ENCODE measurements around the gene NCOA7. TPM values are rescaled to one million over a fixed set of nuclear protein-coding genes. Genes with fewer than 3 reads are reported as not detected.

Gene NCOA7
- total and polyA plus RNA-seq, 9 of the 15 experiments (the other 6 are each of a cell fraction or from before 2014, with no cell fraction given), result 5.8 to 14.6 (median 9.3) TPM

DNA sequence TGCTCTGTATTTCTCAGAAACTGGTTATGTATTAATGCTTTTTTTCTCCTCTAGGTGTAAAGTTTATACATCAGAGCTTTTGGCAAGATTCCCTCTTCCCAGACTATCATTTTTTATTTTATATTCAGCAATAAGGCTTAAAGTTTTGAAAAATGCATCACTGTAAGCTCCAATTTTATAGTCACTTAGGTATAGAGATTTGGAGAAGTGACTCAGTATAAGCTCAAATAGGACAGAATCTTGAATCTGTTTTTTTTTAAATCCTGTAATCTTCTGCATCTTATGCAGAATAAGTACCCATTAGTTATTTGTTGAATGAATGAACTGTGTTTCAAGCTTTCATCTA, 1.0 kb downstream of the NCOA7 start:
- no TSS peak for BruUV-seq (replicated peaks)
- H3K79me2 ChIP-seq (ENCODE audit: control insufficient read depth, insufficient read depth, low read length), result peaks cover 31% of the 10 kb centered on the region

More for the DNA sequence above, 1.0 kb downstream of the NCOA7 start:
- FAIRE-seq (no peak), DNase-seq (ENCODE audit: extremely low read depth in 1 of 4, low spot score in 3 of 4) (no peak), ATAC-seq (no peak)
- CTCF ChIA-PET (ENCODE audit: low intra/inter-chr PET ratio), result interaction anchor here (1.0 kb wide), 1 partner anchor 165 kb away, joined by 9 read pairs; the partner anchor contains the start of gene HINT3
- Histone ChIP-seq H3K27ac (ENCODE audit: extremely low read depth, low read depth, low read length) (no peak overlapping the region), H3K4me1 (replicated peaks in 1 of 2; ENCODE audit: control insufficient read depth in 2 of 2, insufficient read depth in 2 of 2, low read length in 2 of 2) (peaks cover 17 to 18% of the 10 kb centered on the region in 2 experiments), H3K4me3 (peak overlapping the region; percentile 82; the same call in 1 of the 2 replicates), H4K20me1 (replicated peaks; ENCODE audit: control insufficient read depth, insufficient read depth, low read length) (no peaks in the 10 kb centered on the region), H3K36me3 (ENCODE audit: control insufficient read depth, insufficient read depth, low read length) (peaks cover 7% of the 10 kb centered on the region; the same call in 2 of the 3 replicates), H3K9ac (ENCODE audit: insufficient read depth in 1 of 2, low read depth in 2 of 2, low read length in 2 of 2) (no peak overlapping the region; a peak in 1 of 4 replicates), H3K4me2 (ENCODE audit: insufficient read depth, low read length) (peak overlapping the region; percentile 93), H3K9me1 (ENCODE audit: control insufficient read depth, insufficient read depth, low read length) (peaks cover 3% of the 10 kb centered on the region), H3K27me3 (ENCODE audit: control insufficient read depth in 2 of 2, insufficient read depth in 2 of 2, low read length in 2 of 2) (no peaks in the 10 kb centered on the region), H3K9me3 (replicated peaks; ENCODE audit: control insufficient read depth, insufficient read depth, low read depth, low read length) (no peaks in the 10 kb centered on the region), H2AFZ (ENCODE audit: low read depth, low read length) (peak overlapping the region; percentile 84; the same call in 1 of the 2 replicates)
- no peak for TF ChIP-seq HMGN3 (IDR thresholded peaks at IDR 0.05; ENCODE audit: borderline replicate concordance, extremely low read depth, insufficient read length, low read depth, low read length)
- TF ChIP-seq, protein P1, sequence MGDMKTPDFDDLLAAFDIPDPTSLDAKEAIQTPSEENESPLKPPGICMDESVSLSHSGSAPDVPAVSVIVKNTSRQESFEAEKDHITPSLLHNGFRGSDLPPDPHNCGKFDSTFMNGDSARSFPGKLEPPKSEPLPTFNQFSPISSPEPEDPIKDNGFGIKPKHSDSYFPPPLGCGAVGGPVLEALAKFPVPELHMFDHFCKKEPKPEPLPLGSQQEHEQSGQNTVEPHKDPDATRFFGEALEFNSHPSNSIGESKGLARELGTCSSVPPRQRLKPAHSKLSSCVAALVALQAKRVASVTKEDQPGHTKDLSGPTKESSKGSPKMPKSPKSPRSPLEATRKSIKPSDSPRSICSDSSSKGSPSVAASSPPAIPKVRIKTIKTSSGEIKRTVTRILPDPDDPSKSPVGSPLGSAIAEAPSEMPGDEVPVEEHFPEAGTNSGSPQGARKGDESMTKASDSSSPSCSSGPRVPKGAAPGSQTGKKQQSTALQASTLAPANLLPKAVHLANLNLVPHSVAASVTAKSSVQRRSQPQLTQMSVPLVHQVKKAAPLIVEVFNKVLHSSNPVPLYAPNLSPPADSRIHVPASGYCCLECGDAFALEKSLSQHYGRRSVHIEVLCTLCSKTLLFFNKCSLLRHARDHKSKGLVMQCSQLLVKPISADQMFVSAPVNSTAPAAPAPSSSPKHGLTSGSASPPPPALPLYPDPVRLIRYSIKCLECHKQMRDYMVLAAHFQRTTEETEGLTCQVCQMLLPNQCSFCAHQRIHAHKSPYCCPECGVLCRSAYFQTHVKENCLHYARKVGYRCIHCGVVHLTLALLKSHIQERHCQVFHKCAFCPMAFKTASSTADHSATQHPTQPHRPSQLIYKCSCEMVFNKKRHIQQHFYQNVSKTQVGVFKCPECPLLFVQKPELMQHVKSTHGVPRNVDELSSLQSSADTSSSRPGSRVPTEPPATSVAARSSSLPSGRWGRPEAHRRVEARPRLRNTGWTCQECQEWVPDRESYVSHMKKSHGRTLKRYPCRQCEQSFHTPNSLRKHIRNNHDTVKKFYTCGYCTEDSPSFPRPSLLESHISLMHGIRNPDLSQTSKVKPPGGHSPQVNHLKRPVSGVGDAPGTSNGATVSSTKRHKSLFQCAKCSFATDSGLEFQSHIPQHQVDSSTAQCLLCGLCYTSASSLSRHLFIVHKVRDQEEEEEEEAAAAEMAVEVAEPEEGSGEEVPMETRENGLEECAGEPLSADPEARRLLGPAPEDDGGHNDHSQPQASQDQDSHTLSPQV (IDR thresholded peaks at IDR 0.05), result 0 out of 2 replicates have a peak, but pooled peaks have one; percentile 16
- POLR2A ChIA-PET, result interaction anchor here (1.1 to 3.7 kb wide), 3 partner anchors 11 to 18 kb away, joined by 3 to 98 read pairs (median 6); no protein-coding TSS in a partner anchor
- in situ Hi-C loops (cut with MboI) (no loop called here), intact Hi-C loops (cut with micrococcal nuclease) (no loop called here)
